Adrenal gland (tissue), 12 donors: ENCODE measurements around the gene CORO2B. TPM values are rescaled to one million over a fixed set of nuclear protein-coding genes. Genes with fewer than 3 reads are reported as not detected.

Experiments used
- DNase-seq, 7 donors: peaks; one replicate each; pipeline ENCODE4 v3.0.0-alpha.2; 2019 to 2020
- H3K27ac ChIP-seq, 5 donors: fragments of 200-600 bp; sonication (generic) in 4 of 5; 1 replicate in 3 of 5; 2 replicates in 2 of 5; pipeline versions ENCODE4 v1.5.1 to v1.8.0; 2016 to 2020; ENCODE audit warnings: mild to moderate bottlenecking in 1 of 5
- H3K27me3 ChIP-seq: fragments of 200-600 bp; 2 replicates; pipeline ENCODE4 v1.8.0; 2021
- H3K36me3 ChIP-seq, 2 donors: fragments of 200-600 bp; replicated peaks in 1 of 2; 1 replicate in 1 of 2; 2 replicates in 1 of 2; pipeline versions ENCODE4 v1.5.1 to v1.8.0; 2018 to 2022
- H3K4me1 ChIP-seq, 2 donors: fragments of 200-600 bp; replicated peaks in 1 of 2; 1 replicate in 1 of 2; 2 replicates in 1 of 2; pipeline versions ENCODE4 v1.5.1 to v1.8.0; 2018 to 2021
- H3K4me3 ChIP-seq, 4 donors: fragments of 200-600 bp; sonication (generic) in 3 of 4; one replicate each; pipeline ENCODE4 v1.5.1; 2016 to 2018
- H3K9me3 ChIP-seq, 3 donors: fragments of 200-600 bp; sonication (generic) in 1 of 3; replicated peaks in 1 of 3; 1 replicate in 2 of 3; 2 replicates in 1 of 3; pipeline versions ENCODE4 v1.5.1 to v1.8.0; 2016 to 2021
- CTCF ChIP-seq, 6 experiments: fragments of 450-650 bp in 4 of 6; fragments of 200-600 bp in 2 of 6; sonication (generic) in 1 of 6; IDR thresholded peaks; 1 replicate in 5 of 6; 2 replicates in 1 of 6; pipeline versions ENCODE4 v1.5.1 to v1.8.0; 2016 to 2021; ENCODE audit warnings: antibody characterized with exemption in 6 of 6, mild to moderate bottlenecking in 2 of 6, moderate library complexity in 1 of 6
- POLR2A ChIP-seq, 2 donors: fragments of 450-650 bp; IDR thresholded peaks; one replicate each; pipeline ENCODE4 v1.6.1; 2017; ENCODE audit warnings: antibody characterized with exemption in 2 of 2, mild to moderate bottlenecking in 2 of 2, moderate library complexity in 1 of 2
- WGBS, 4 donors: extraction: QIAGEN DNeasy Blood & Tissue Kit in 2 of 4; methylation state at CpG; one replicate each; pipeline versions ENCODE4 v1.1.5 to v1.1.7; 2013 to 2017; 5-methylcytosine and 5-hydroxymethylcytosine counted together
- intact Hi-C, 2 donors: fragments of 100-400 bp; cut with DNase I; formaldehyde crosslinking; loops; one replicate each; pipeline versions ENCODE4 v1.14.1 to v1.15.0; 2022 to 2023
- polyA plus RNA-seq, 3 donors: library from polyadenylated mRNA; stranded (reverse); fragments of 200-250 nt in 2 of 3; fragments of 350-450 nt in 1 of 3; fragmentation: Illumina TruSeq in 1 of 3; extraction: RNeasy Lipid Tissue Mini Kit (QIAGEN cat#74804) in 1 of 3; gene quantifications; one replicate each; pipeline ENCODE4 v1.2.3, GENCODE V29; 2013 to 2014
- total RNA-seq, 9 donors: library from RNA; depleted of rRNA in 4 of 9; stranded (reverse); fragments of >200 nt in 4 of 9; fragments of 120-200 nt in 1 of 9; fragmentation: NEBNext Ultra II Directional in 1 of 9; extraction: Animal tissue kit (Norgen Biotek cat#: 25700) in 1 of 9; gene quantifications; one replicate each; pipeline versions ENCODE4 v1.1.0 to v1.2.4, GENCODE V29; 2013 to 2023
- donor health status: healthy with polysubstance abuse.
- donor health status: Bipolar disorder and iron deficiency.
- donor health status: DM: yes; HTN: yes; CAD: no.
- donor health status: DM: no; HTN: no; CAD: no.
- donor health status: DM: no; HTN: no; CAD: no.
- donor health status: DM: yes; HTN: yes; CAD: no.

Gene CORO2B
- total and polyA plus RNA-seq, 12 donors = 2.8 to 8.4 (median 4.3) TPM

- WGBS, 4 donors = 88 to 95% (median 90%) methylated on average over 1 of the region's 1 CpG; no CpG with 5 or more reads in 1 of the 4 donors
- H3K27ac ChIP-seq = peak overlapping the region in 1 of 5 donors; percentile 84
- no peak overlapping the region for H3K4me3 ChIP-seq
- no peaks in the 10 kb centered on the region for H3K9me3 ChIP-seq
- H3K27me3 ChIP-seq = peaks cover 21% of the 10 kb centered on the region
- TF ChIP-seq POLR2A (IDR thresholded peaks at IDR 0.05) (no peak), CTCF (IDR thresholded peaks at IDR 0.05) (no peak)
- H3K36me3 ChIP-seq = no peaks in the 10 kb centered on the region
- no peak for DNase-seq
- intact Hi-C loops = no loop called here
- H3K4me1 ChIP-seq = peaks cover 0 to 13% of the 10 kb centered on the region in 2 donors
Observed at GRCh38 chr15:68580883-68581155, 2.0 kb downstream of the CORO2B start.

GRCh38 chr15:68581725-68582124 lies 2.9 kb downstream of the CORO2B start:
- intact Hi-C loops = no loop called here
- peak overlapping the region in 1 of 5 donors; percentile 8 for H3K27ac ChIP-seq
- TF ChIP-seq CTCF (IDR thresholded peaks at IDR 0.05) (no peak), POLR2A (IDR thresholded peaks at IDR 0.05) (no peak)
- peaks cover 0 to 17% of the 10 kb centered on the region in 2 donors for H3K4me1 ChIP-seq
- H3K9me3 ChIP-seq = no peaks in the 10 kb centered on the region
- H3K27me3 ChIP-seq = peaks cover 17% of the 10 kb centered on the region
- WGBS, 4 donors = 68 to 76% (median 73%) methylated on average over 5 of the region's 5 CpGs
- no peak for DNase-seq
- H3K36me3 ChIP-seq = no peaks in the 10 kb centered on the region
- H3K4me3 ChIP-seq = no peak overlapping the region

GRCh38 chr15:68582236-68582635 lies 3.4 kb downstream of the CORO2B start:
- Histone ChIP-seq H3K9me3 (no peaks in the 10 kb centered on the region), H3K4me1 (peaks cover 0 to 18% of the 10 kb centered on the region in 2 donors)
- intact Hi-C loops = no loop called here

GRCh38 chr15:68582864-68583263 lies 4.1 kb downstream of the CORO2B start:
- TF ChIP-seq POLR2A (IDR thresholded peaks at IDR 0.05) = no peak
- TF ChIP-seq CTCF (IDR thresholded peaks at IDR 0.05) = no peak
- Histone ChIP-seq H3K27ac (peak overlapping the region in 1 of 5 donors; percentile 22), H3K36me3 (no peaks in the 10 kb centered on the region), H3K4me3 (no peak overlapping the region), H3K27me3 (peaks cover 15% of the 10 kb centered on the region), H3K4me1 (peaks cover 0 to 22% of the 10 kb centered on the region in 2 donors), H3K9me3 (no peaks in the 10 kb centered on the region)
- intact Hi-C loops = no loop called here
- WGBS, 4 donors = 63 to 96% (median 85%) methylated on average over 3 of the region's 3 CpGs
- no peak for DNase-seq

More at GRCh38 chr15:68582236-68582635, 3.4 kb downstream of the CORO2B start:
- no peak overlapping the region for H3K4me3 ChIP-seq
- H3K27me3 ChIP-seq = peaks cover 17% of the 10 kb centered on the region
- DNase-seq = no peak
- H3K27ac ChIP-seq = peak overlapping the region in 1 of 5 donors; percentile 8
- H3K36me3 ChIP-seq = no peaks in the 10 kb centered on the region
- no peak for TF ChIP-seq CTCF (IDR thresholded peaks at IDR 0.05)
- no peak for TF ChIP-seq POLR2A (IDR thresholded peaks at IDR 0.05)
- 59 to 71% (median 65%) methylated on average over 4 of the region's 4 CpGs for WGBS, 4 donors
